Mesodermal cell (in vitro differentiated cells): Measurements from ENCODE around the gene TMOD2.

Experiments used
- H3K27ac ChIP-seq: 2 replicates; pipeline ENCODE4 v1.7.0; 2013; ENCODE audit warnings: mild to moderate bottlenecking, low read depth, low read length, moderate library complexity; ENCODE audit not compliant: severe bottlenecking
- H3K36me3 ChIP-seq: 2 replicates; pipeline ENCODE4 v1.7.1; 2013; ENCODE audit warnings: mild to moderate bottlenecking, low read length, moderate library complexity; ENCODE audit not compliant: control insufficient read depth, insufficient read depth
- H3K4me1 ChIP-seq: one replicate; pipeline ENCODE4 v1.7.1; 2013; ENCODE audit warnings: mild to moderate bottlenecking, low read length; ENCODE audit not compliant: insufficient read depth, control insufficient read depth, poor library complexity, severe bottlenecking
- H3K4me3 ChIP-seq: 2 replicates; pipeline ENCODE4 v1.7.0; 2013; ENCODE audit warnings: low read length, control low read depth, mild to moderate bottlenecking; ENCODE audit not compliant: insufficient read depth, poor library complexity, severe bottlenecking; ENCODE audit errors: extremely low read depth
- H3K9me3 ChIP-seq: 2 replicates; pipeline ENCODE4 v1.7.1; 2013; ENCODE audit warnings: mild to moderate bottlenecking, low read length, moderate library complexity; ENCODE audit not compliant: control insufficient read depth
- WGBS, 2 experiments: methylation state at CpG; one replicate each; pipeline ENCODE4 v1.1.5; 2013; ENCODE audit warnings: missing lambda C conversion rate in 2 of 2; ENCODE audit not compliant: insufficient coverage in 2 of 2; 5-methylcytosine and 5-hydroxymethylcytosine counted together

The TMOD2 gene

GRCh38 chr15:51796847-51797401 is 45.5 kb downstream of the TMOD2 start:
- no peak overlapping the region for H3K4me3 ChIP-seq
- H3K27ac ChIP-seq = no peak overlapping the region
- H3K36me3 ChIP-seq = no peaks in the 10 kb centered on the region
- H3K4me1 ChIP-seq = no peaks in the 10 kb centered on the region
- no peaks in the 10 kb centered on the region for H3K9me3 ChIP-seq
- 86 to 88% methylated on average over 4 to 5 of the region's 10 CpGs for WGBS, 2 experiments

- no peaks in the 10 kb centered on the region for H3K9me3 ChIP-seq
- H3K4me3 ChIP-seq = no peak overlapping the region
- WGBS, 2 experiments = 80 to 85% methylated on average over 1 of the region's 1 CpG
- H3K36me3 ChIP-seq = no peaks in the 10 kb centered on the region
- no peaks in the 10 kb centered on the region for H3K4me1 ChIP-seq
- H3K27ac ChIP-seq = no peak overlapping the region
Observed at GRCh38 chr15:51798281-51798680, 46.9 kb downstream of the TMOD2 start.

GRCh38 chr15:51799282-51800252 is 48.2 kb downstream of the TMOD2 start:
- no peaks in the 10 kb centered on the region for H3K4me1 ChIP-seq
- no peaks in the 10 kb centered on the region for H3K9me3 ChIP-seq
- H3K4me3 ChIP-seq = no peak overlapping the region
- peak overlapping the region; percentile 16 for H3K27ac ChIP-seq
- 69 to 81% methylated on average over 6 of the region's 6 CpGs for WGBS, 2 experiments
- no peaks in the 10 kb centered on the region for H3K36me3 ChIP-seq

- Histone ChIP-seq H3K36me3 (no peaks in the 10 kb centered on the region), H3K4me1 (no peaks in the 10 kb centered on the region), H3K9me3 (no peaks in the 10 kb centered on the region), H3K27ac (no peak overlapping the region), H3K4me3 (no peak overlapping the region)
- WGBS, 2 experiments = 60 to 80% methylated on average over 2 of the region's 3 CpGs
Observed at GRCh38 chr15:51801391-51801835, 50.0 kb downstream of the TMOD2 start.

- WGBS, 2 experiments = 93 to 100% methylated on average over 2 of the region's 5 CpGs
- H3K36me3 ChIP-seq = peaks cover 4% of the 10 kb centered on the region
- no peaks in the 10 kb centered on the region for H3K4me1 ChIP-seq
- no peak overlapping the region for H3K4me3 ChIP-seq
- no peaks in the 10 kb centered on the region for H3K9me3 ChIP-seq
- H3K27ac ChIP-seq = no peak overlapping the region
Observed at GRCh38 chr15:51802593-51802992, 51.2 kb downstream of the TMOD2 start.

- H3K36me3 ChIP-seq = peaks cover 4% of the 10 kb centered on the region
- H3K4me1 ChIP-seq = no peaks in the 10 kb centered on the region
- H3K4me3 ChIP-seq = no peak overlapping the region
- no peak overlapping the region for H3K27ac ChIP-seq
- H3K9me3 ChIP-seq = no peaks in the 10 kb centered on the region
- no CpG with 5 or more reads among the region's 2 CpGs for WGBS, 2 experiments
Observed at GRCh38 chr15:51803965-51804364, 52.6 kb downstream of the TMOD2 start.

- H3K4me3 ChIP-seq = no peak overlapping the region
- H3K27ac ChIP-seq = no peak overlapping the region
- peaks cover 4% of the 10 kb centered on the region for H3K36me3 ChIP-seq
- H3K9me3 ChIP-seq = no peaks in the 10 kb centered on the region
- no peaks in the 10 kb centered on the region for H3K4me1 ChIP-seq
- 82 to 100% methylated on average over 2 of the region's 2 CpGs for WGBS, 2 experiments
Observed at GRCh38 chr15:51806123-51806522, 54.7 kb downstream of the TMOD2 start.

- no peaks in the 10 kb centered on the region for H3K9me3 ChIP-seq
- H3K4me1 ChIP-seq = no peaks in the 10 kb centered on the region
- 80 to 83% methylated on average over 1 of the region's 1 CpG for WGBS, 2 experiments
- peaks cover 4% of the 10 kb centered on the region for H3K36me3 ChIP-seq
- no peak overlapping the region for H3K27ac ChIP-seq
- H3K4me3 ChIP-seq = no peak overlapping the region
Observed at GRCh38 chr15:51809457-51809856, 58.1 kb downstream of the TMOD2 start.

- WGBS, 2 experiments = no CpG with 5 or more reads among the region's 2 CpGs
Observed at GRCh38 chr15:51812598-51812997, 61.2 kb downstream of the TMOD2 start.

GRCh38 chr15:51814606-51815005 is 63.2 kb downstream of the TMOD2 start:
- Histone ChIP-seq H3K9me3 (no peaks in the 10 kb centered on the region), H3K4me1 (no peaks in the 10 kb centered on the region), H3K4me3 (no peak overlapping the region), H3K36me3 (no peaks in the 10 kb centered on the region), H3K27ac (no peak overlapping the region)
- WGBS, 2 experiments = 92 to 100% methylated on average over 2 of the region's 3 CpGs

More at GRCh38 chr15:51812598-51812997, 61.2 kb downstream of the TMOD2 start:
- Histone ChIP-seq H3K4me1 (no peaks in the 10 kb centered on the region), H3K27ac (no peak overlapping the region), H3K9me3 (no peaks in the 10 kb centered on the region), H3K4me3 (no peak overlapping the region), H3K36me3 (no peaks in the 10 kb centered on the region)

GRCh38 chr15:51816611-51817010 is 65.2 kb downstream of the TMOD2 start:
- Histone ChIP-seq H3K36me3 (no peaks in the 10 kb centered on the region), H3K9me3 (peaks cover 7% of the 10 kb centered on the region), H3K4me1 (no peaks in the 10 kb centered on the region), H3K27ac (no peak overlapping the region), H3K4me3 (no peak overlapping the region)
